ENCODE results near the gene MSI2. TPM values are rescaled to one million over a fixed set of nuclear protein-coding genes. Genes with fewer than 3 reads are reported as not detected.

The MSI2 gene
- total RNA-seq, 2 experiments from 2014 or later, result 59.6 to 61.7 TPM

DNA sequence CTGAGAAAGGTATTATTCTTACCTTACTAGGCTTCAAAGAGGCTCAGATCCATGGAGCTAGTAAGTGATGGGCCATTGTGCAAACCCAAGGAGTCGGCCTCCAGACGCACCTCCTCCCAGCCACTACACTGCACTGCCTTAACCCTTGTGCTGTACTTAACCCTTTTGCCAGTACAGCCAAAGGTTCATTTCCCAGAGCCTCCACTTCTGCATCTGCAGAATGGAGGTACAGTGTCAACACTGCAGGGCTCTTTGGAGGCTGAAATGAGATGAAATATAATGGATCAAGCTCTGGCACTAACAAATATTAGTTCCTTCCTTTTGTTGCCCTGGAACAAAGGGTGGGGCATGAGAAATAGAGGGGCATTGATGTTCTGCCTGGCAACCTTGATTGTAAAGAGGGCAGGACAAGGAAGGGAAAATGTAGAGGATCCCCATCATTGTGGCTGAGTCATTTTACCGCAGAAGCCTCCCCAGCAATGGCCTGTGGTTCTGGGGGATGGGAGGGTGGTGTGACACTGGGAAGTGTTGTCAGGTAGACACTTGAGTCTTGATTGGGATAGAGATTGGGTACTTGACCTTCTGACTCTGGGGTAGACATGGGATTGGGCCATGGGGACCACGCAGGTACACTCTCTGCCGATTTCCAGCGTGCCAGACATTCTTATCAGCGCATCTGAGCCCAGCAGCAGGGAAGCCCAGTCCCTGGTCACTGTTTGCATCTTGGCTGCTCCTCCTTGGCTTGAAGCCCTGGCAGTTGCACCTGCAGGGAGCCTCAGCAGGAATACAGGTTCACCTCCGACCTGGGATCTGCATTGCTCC, 84.0 kb downstream of the MSI2 start:
- CTCF ChIA-PET, result no interaction called here
- H3K36me3 Mint-ChIP-seq (ENCODE audit: low read depth), result peaks cover 8% of the 10 kb centered on the region
- no peak overlapping the region for H3K4me3 Mint-ChIP-seq
- intact Hi-C loops (cut with micrococcal nuclease), result no loop called here
- TF ChIP-seq CTCF (IDR thresholded peaks at IDR 0.05), result no peak
- POLR2A ChIA-PET, result no interaction called here
- DNase-seq (no peak), ATAC-seq (no peak)
- H3K27me3 Mint-ChIP-seq, result no peaks in the 10 kb centered on the region
- no peak overlapping the region for H3K27ac Mint-ChIP-seq
- peaks cover 50% of the 10 kb centered on the region for H3K4me1 Mint-ChIP-seq (ENCODE audit: low read depth)
- H3K9me3 Mint-ChIP-seq, result no peaks in the 10 kb centered on the region

DNA sequence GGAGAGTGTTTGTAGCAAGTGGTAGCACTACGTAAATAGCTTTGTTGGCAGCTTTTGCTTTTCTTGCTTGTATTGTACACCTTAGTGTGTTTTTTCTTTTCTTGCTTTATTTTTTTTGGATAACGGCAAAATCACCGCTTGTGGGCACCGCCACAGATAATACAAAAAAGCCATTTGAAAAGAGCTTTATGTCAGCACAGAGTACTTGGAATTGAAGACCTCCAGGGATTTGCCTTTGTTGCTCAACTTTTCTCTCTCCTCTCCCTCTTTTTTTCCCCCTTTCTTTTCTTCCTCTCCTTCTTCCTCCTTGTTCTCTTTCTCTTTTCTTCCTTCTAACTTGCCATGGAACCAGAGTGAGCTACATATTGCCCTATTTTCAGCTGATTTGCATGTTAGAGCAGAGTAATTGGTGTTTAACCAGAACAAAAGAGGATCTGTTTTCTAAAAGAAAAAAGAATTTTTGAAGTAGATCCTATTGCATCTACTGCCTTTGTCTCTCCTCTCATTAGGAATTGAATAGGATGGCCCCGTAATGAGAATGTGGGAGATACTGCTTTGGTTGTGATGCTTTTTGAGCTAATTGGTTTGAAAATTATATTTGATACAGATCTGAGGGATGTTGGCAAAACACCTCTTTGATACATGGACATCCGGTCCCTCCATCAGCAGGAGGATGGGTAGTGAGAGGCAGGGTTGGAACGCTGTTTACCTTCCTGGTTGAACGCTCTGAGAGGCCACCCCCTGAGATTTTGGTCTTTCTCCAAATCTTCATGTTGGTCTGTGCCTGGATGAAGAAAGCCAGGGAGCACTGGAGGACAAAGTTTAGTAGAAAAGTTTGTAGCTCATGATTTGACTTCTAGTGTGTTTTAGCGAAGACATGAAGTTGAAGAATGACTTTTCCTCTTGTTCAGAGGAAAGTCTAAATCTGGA, 85.6 kb downstream of the MSI2 start:
- CTCF ChIA-PET, result no interaction called here
- H3K27me3 Mint-ChIP-seq, result no peaks in the 10 kb centered on the region
- DNase-seq (no peak), ATAC-seq (no peak)
- H3K27ac Mint-ChIP-seq, result no peak overlapping the region
- peaks cover 8% of the 10 kb centered on the region for H3K36me3 Mint-ChIP-seq (ENCODE audit: low read depth)
- H3K9me3 Mint-ChIP-seq, result no peaks in the 10 kb centered on the region
- intact Hi-C loops (cut with micrococcal nuclease), result no loop called here
- POLR2A ChIA-PET, result interaction anchor here (0.6 kb wide), 1 partner anchor 14 kb away, joined by 3 read pairs; no protein-coding TSS in a partner anchor
- no peak overlapping the region for H3K4me3 Mint-ChIP-seq
- H3K4me1 Mint-ChIP-seq (ENCODE audit: low read depth), result peaks cover 45% of the 10 kb centered on the region
- TF ChIP-seq CTCF (IDR thresholded peaks at IDR 0.05), result no peak

DNA sequence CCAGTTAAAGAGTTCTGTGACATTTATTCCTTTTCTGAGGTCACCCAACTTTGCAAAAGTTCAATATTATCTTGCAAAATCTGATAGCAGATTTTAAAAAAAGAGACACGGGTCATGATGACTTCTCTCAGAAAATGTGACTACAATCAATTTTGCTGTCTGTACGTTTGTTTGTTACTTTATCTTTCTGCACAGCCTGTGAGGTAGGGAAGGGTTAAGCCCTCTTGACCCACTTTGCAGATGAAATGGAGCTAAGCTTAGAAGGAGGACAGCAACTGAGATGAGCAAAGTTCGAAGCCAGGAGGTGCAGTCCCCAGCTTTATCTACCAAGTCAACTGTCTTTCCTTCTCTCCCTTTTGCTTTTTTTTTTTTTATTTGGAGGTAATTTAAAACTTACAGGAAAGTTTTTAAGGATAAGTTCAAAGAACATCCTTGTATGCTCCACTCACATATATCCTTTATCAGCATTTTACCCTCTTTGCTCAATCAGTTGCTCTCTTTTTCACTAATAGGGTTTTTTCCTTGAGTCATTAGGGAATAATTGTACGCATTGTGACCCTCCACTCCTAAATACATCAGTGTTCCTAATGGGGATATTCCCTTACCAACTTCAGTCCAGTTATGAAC, 86.8 kb downstream of the MSI2 start:
- Mint-ChIP-seq H3K36me3 (ENCODE audit: low read depth) (peaks cover 14% of the 10 kb centered on the region), H3K27me3 (no peaks in the 10 kb centered on the region), H3K27ac (no peak overlapping the region), H3K4me3 (no peak overlapping the region), H3K4me1 (ENCODE audit: low read depth) (peaks cover 37% of the 10 kb centered on the region), H3K9me3 (no peaks in the 10 kb centered on the region)
- intact Hi-C loops (cut with micrococcal nuclease), result no loop called here
- no peak for ATAC-seq
- TF ChIP-seq CTCF (IDR thresholded peaks at IDR 0.05), result no peak
- ChIA-PET POLR2A (no interaction called here), CTCF (interaction anchor here (0.6 kb wide), 1 partner anchor 27 kb away, joined by 3 read pairs; no protein-coding TSS in a partner anchor)
- DNase-seq, result no peak

- Mint-ChIP-seq H3K4me1 (ENCODE audit: low read depth) (peaks cover 31% of the 10 kb centered on the region), H3K27ac (no peak overlapping the region), H3K27me3 (no peaks in the 10 kb centered on the region), H3K36me3 (ENCODE audit: low read depth) (peaks cover 19% of the 10 kb centered on the region), H3K9me3 (no peaks in the 10 kb centered on the region), H3K4me3 (no peak overlapping the region)
- intact Hi-C loops (cut with micrococcal nuclease), result no loop called here
- DNase-seq (no peak), ATAC-seq (no peak)
- no peak for TF ChIP-seq CTCF (IDR thresholded peaks at IDR 0.05)
- POLR2A ChIA-PET, result interaction anchor here (0.6 kb wide), 1 partner anchor 335 kb away, joined by 3 read pairs; no protein-coding TSS in a partner anchor
- CTCF ChIA-PET, result no interaction called here
Observed at GRCh38 chr17:57343717-57344116, 87.4 kb downstream of the MSI2 start.

Data from activated CD8-positive, alpha-beta T cell treated with anti-CD3 and anti-CD28 coated beads for 36 hours (primary cell).